K562 (cell line): Measurements from ENCODE around the gene SMIM35.

Experiments
- CTCF ChIP-seq, 3 experiments: IDR thresholded peaks in 2 of 3; conservative IDR thresholded peaks in 1 of 3; 2 replicates each; pipeline ENCODE4 v1.5.1; 2011 to 2012; ENCODE audit warnings: low read length in 3 of 3, mild to moderate bottlenecking in 3 of 3, control low read depth in 2 of 3, improper control_type of control experiment in 1 of 3, inconsistent platforms in 1 of 3, low read depth in 1 of 3, mixed read lengths in 1 of 3, moderate library complexity in 1 of 3; ENCODE audit not compliant: insufficient read depth in 2 of 3
- ZNF76 ChIP-seq: fragments of 250-450 bp; sonication (Bioruptor Pico); IDR thresholded peaks from 2 replicates; pipeline ENCODE4 v1.4.0; 2020; ENCODE audit warnings: mild to moderate bottlenecking, moderate library complexity, borderline replicate concordance
- ZZZ3 ChIP-seq: fragments of 450-650 bp; IDR thresholded peaks from 2 replicates; pipeline ENCODE4 v1.6.1; 2016; ENCODE audit warnings: antibody characterized with exemption, mild to moderate bottlenecking, moderate library complexity

GRCh38 chr11:118058311-118059245 is 28.2 kb downstream of the SMIM35 start:
- TF ChIP-seq ZNF76 (CRISPR knock-in tag) (no peak), ZZZ3 (no peak), CTCF (IDR thresholded peaks at IDR 0.05 in 2 of 3, conservative IDR thresholded peaks at IDR 0.05 in 1 of 3; ENCODE audit: insufficient read depth in 2 of 3, low read depth in 1 of 3, low read length in 3 of 3) (no peak)
